OCI-LY1 (cell line): ENCODE results near the gene UTP20.
A peak's percentile ranks its signal among the peaks of the same experiment; 100 is the strongest.

Source experiments
- H2AFZ ChIP-seq: fragments of 200-600 bp; sonication (generic), shearing (Covaris generic); 2 replicates; pipeline ENCODE4 v1.6.0; 2014; ENCODE audit warnings: antibody characterized with exemption, mild to moderate bottlenecking, low read length
- H3F3A ChIP-seq: fragments of 200-600 bp; sonication (generic), shearing (Covaris generic); 2 replicates; pipeline ENCODE4 v1.6.0; 2014; ENCODE audit warnings: mild to moderate bottlenecking, antibody characterized with exemption, low read length, moderate library complexity; ENCODE audit not compliant: insufficient read depth
- H3K27ac ChIP-seq: fragments of 200-600 bp; sonication (generic); 2 replicates; pipeline ENCODE4 v1.5.1; 2014; ENCODE audit warnings: low read length, mixed run types, mild to moderate bottlenecking, low read depth; ENCODE audit not compliant: poor library complexity, severe bottlenecking
- H3K27me3 ChIP-seq: fragments of 200-600 bp; sonication (generic); 2 replicates; pipeline ENCODE4 v1.6.0; 2014; ENCODE audit warnings: antibody characterized with exemption, mild to moderate bottlenecking, low read length, moderate library complexity; ENCODE audit not compliant: insufficient read depth
- H3K36me3 ChIP-seq: fragments of 200-600 bp; sonication (generic); 2 replicates; pipeline ENCODE4 v1.6.1; 2014; ENCODE audit warnings: mild to moderate bottlenecking, antibody characterized with exemption, low read length, moderate library complexity, mixed read lengths; ENCODE audit not compliant: insufficient read depth
- H3K4me1 ChIP-seq: fragments of 200-600 bp; sonication (generic); 2 replicates; pipeline ENCODE4 v1.5.1; 2014; ENCODE audit warnings: mild to moderate bottlenecking, low read length, moderate library complexity; ENCODE audit not compliant: insufficient read depth, severe bottlenecking
- H3K4me2 ChIP-seq: fragments of 200-600 bp; sonication (generic), shearing (Covaris generic); 2 replicates; pipeline ENCODE4 v1.6.1; 2014; ENCODE audit warnings: low read length
- H3K4me3 ChIP-seq: fragments of 200-600 bp; sonication (generic); 2 replicates; pipeline ENCODE4 v1.5.1; 2014; ENCODE audit warnings: low read length, low read depth, mild to moderate bottlenecking, mixed read lengths; ENCODE audit not compliant: poor library complexity, severe bottlenecking
- H3K79me2 ChIP-seq: fragments of 200-600 bp; shearing (Covaris generic); 2 replicates; pipeline ENCODE4 v1.6.1; 2016; ENCODE audit warnings: mixed run types, low read length, mixed read lengths; ENCODE audit not compliant: insufficient read depth
- H3K9ac ChIP-seq: fragments of 200-600 bp; sonication (generic), shearing (Covaris generic); 2 replicates; pipeline ENCODE4 v1.6.1; 2014; ENCODE audit warnings: mild to moderate bottlenecking, low read length, mixed read lengths
- H3K9me2 ChIP-seq: fragments of 200-600 bp; sonication (generic), shearing (Covaris generic); 2 replicates; pipeline ENCODE4 v1.6.1; 2014; ENCODE audit warnings: low read depth, mild to moderate bottlenecking, low read length, mixed read lengths
- H3K9me3 ChIP-seq: fragments of 200-600 bp; shearing (Covaris generic); 2 replicates; pipeline ENCODE4 v1.6.1; 2014; ENCODE audit warnings: low read length, mixed read lengths
- H4K20me1 ChIP-seq: fragments of 200-600 bp; sonication (generic), shearing (Covaris generic); 2 replicates; pipeline ENCODE4 v1.6.0; 2016; ENCODE audit warnings: mild to moderate bottlenecking, low read length; ENCODE audit not compliant: insufficient read depth
- EZH2 ChIP-seq: fragments of 200-600 bp; sonication (generic), shearing (Covaris generic); IDR thresholded peaks from 2 replicates; pipeline ENCODE4 v1.8.0; 2017; ENCODE audit warnings: borderline replicate concordance, mixed run types, mild to moderate bottlenecking, antibody characterized with exemption, low read length, moderate library complexity, mixed read lengths
- TF ChIP-seq, protein P1 (sequence below): fragments of 200-600 bp; sonication (generic), shearing (Covaris generic); IDR thresholded peaks from 2 replicates; pipeline ENCODE4 v1.5.1; 2017; ENCODE audit warnings: mild to moderate bottlenecking, antibody characterized with exemption, low read length, moderate library complexity, mixed read lengths

The UTP20 gene

DNA sequence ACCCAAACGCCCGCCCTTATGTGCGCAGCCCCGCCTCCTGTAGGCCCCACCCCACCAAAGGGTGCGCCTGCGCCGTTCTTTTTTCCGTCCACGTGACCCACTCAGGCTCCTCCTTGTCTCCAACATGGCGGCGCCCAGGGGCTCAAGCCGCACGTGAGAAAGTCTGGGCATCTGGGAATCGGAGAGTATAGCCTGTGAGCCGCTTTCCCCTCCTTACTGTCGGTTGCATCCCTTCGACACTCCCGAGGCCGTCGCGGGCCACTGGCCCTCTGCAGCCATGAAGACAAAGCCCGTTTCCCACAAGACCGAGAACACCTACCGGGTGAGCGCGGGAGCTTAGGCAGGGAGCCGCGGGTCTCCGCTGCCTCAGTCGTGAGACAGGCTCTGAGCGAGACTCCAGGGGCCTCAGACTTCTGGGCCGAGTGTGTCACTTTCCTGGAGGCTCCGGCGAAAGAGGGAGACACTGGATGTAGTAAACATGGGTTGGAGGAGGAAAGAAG is at the start of gene UTP20:
UTP20 (plus strand) TSS at position 100 of the 500 bp plus-strand sequence; CDS start at position 278, 178 bp downstream.
- H3F3A ChIP-seq, result no peaks in the 10 kb centered on the region
- H2AFZ ChIP-seq, result peak within 1 kb of the TSS; percentile 99
- peak within 1 kb of the TSS; percentile 74 for H3K9ac ChIP-seq
- H3K4me1 ChIP-seq, result peaks cover 13% of the 10 kb centered on the region
- no peaks in the 10 kb centered on the region for H3K9me3 ChIP-seq
- peaks cover 22% of the 10 kb centered on the region; the same call in 1 of the 2 replicates for H3K36me3 ChIP-seq
- no peak within 1 kb of the TSS for H3K27ac ChIP-seq
- peak within 1 kb of the TSS; percentile 98 for H3K4me3 ChIP-seq
- no peak for TF ChIP-seq EZH2
- TF ChIP-seq, protein P1, sequence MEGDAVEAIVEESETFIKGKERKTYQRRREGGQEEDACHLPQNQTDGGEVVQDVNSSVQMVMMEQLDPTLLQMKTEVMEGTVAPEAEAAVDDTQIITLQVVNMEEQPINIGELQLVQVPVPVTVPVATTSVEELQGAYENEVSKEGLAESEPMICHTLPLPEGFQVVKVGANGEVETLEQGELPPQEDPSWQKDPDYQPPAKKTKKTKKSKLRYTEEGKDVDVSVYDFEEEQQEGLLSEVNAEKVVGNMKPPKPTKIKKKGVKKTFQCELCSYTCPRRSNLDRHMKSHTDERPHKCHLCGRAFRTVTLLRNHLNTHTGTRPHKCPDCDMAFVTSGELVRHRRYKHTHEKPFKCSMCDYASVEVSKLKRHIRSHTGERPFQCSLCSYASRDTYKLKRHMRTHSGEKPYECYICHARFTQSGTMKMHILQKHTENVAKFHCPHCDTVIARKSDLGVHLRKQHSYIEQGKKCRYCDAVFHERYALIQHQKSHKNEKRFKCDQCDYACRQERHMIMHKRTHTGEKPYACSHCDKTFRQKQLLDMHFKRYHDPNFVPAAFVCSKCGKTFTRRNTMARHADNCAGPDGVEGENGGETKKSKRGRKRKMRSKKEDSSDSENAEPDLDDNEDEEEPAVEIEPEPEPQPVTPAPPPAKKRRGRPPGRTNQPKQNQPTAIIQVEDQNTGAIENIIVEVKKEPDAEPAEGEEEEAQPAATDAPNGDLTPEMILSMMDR, result no peak
- no peaks in the 10 kb centered on the region for H3K27me3 ChIP-seq
- no peaks in the 10 kb centered on the region for H4K20me1 ChIP-seq
- no peaks in the 10 kb centered on the region for H3K79me2 ChIP-seq
- peak within 1 kb of the TSS; percentile 83 for H3K4me2 ChIP-seq
- H3K9me2 ChIP-seq, result no peaks in the 10 kb centered on the region

GRCh38 chr12:101230547-101230946 is 49.4 kb upstream of the UTP20 start:
- H3K4me1 ChIP-seq, result no peaks in the 10 kb centered on the region
- H3K27ac ChIP-seq, result no peak overlapping the region
- no peak overlapping the region for H3K4me2 ChIP-seq
- no peaks in the 10 kb centered on the region for H3K27me3 ChIP-seq
- H3F3A ChIP-seq, result no peaks in the 10 kb centered on the region
- H2AFZ ChIP-seq, result no peak overlapping the region
- no peaks in the 10 kb centered on the region for H3K79me2 ChIP-seq
- H3K9me2 ChIP-seq, result no peaks in the 10 kb centered on the region
- H3K9ac ChIP-seq, result no peak overlapping the region
- TF ChIP-seq, protein P1, result no peak
- no peak for TF ChIP-seq EZH2
- H3K9me3 ChIP-seq, result no peaks in the 10 kb centered on the region
- H3K36me3 ChIP-seq, result no peaks in the 10 kb centered on the region
- H3K4me3 ChIP-seq, result no peak overlapping the region
- H4K20me1 ChIP-seq, result no peaks in the 10 kb centered on the region

DNA sequence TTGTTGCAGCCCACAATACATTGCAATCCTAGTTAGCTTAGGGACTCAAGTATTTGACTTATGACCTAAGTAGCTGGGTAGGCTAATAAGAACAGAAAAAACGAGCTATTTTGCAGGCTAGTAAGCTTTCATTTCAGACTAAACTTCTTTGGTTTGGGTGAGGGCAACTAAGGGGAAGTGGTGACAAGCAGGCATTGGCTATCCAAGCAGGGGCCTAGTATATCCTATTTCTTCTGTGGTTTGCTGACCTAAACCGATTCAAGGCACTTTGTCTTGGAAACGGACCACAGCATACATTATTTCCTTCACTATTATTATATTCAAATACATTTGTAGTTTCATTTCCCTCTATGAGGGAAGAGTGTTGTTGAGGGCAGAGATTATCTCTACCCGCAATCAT is 48.3 kb upstream of the UTP20 start:
- Histone ChIP-seq H3K4me1 (no peaks in the 10 kb centered on the region), H4K20me1 (no peaks in the 10 kb centered on the region), H3K27ac (no peak overlapping the region), H3K9ac (no peak overlapping the region), H3K4me2 (no peak overlapping the region), H3K9me3 (no peaks in the 10 kb centered on the region), H3K9me2 (no peaks in the 10 kb centered on the region), H3K4me3 (no peak overlapping the region), H3K79me2 (no peaks in the 10 kb centered on the region), H3K27me3 (no peaks in the 10 kb centered on the region), H2AFZ (no peak overlapping the region), H3F3A (no peaks in the 10 kb centered on the region), H3K36me3 (no peaks in the 10 kb centered on the region)
- TF ChIP-seq, protein P1, result no peak
- no peak for TF ChIP-seq EZH2
